Sigmoid colon (tissue), 7 donors: ENCODE results near the gene REEP5. TPM values are rescaled to one million over a fixed set of nuclear protein-coding genes. Genes with fewer than 3 reads are reported as not detected.

ENCODE experiments used
- DNase-seq: peaks from one replicate; pipeline ENCODE4 v3.0.0-alpha.2; 2019
- H3K27ac ChIP-seq, 4 donors: fragments of 200-600 bp; sonication (generic); one replicate each; pipeline ENCODE4 v1.5.1; 2016 to 2019; ENCODE audit warnings: mild to moderate bottlenecking in 1 of 4
- H3K27me3 ChIP-seq, 3 donors: fragments of 200-600 bp; sonication (generic); one replicate each; pipeline ENCODE4 v1.5.1; 2019; ENCODE audit warnings: mild to moderate bottlenecking in 1 of 3
- H3K36me3 ChIP-seq, 4 donors: fragments of 200-600 bp; sonication (generic); one replicate each; pipeline ENCODE4 v1.5.1; 2016 to 2019
- H3K4me1 ChIP-seq, 4 donors: fragments of 200-600 bp; sonication (generic); one replicate each; pipeline ENCODE4 v1.5.1; 2017 to 2019
- H3K4me3 ChIP-seq, 4 donors: fragments of 200-600 bp; sonication (generic); one replicate each; pipeline ENCODE4 v1.5.1; 2017 to 2019; ENCODE audit warnings: mild to moderate bottlenecking in 2 of 4, moderate library complexity in 1 of 4
- H3K9me3 ChIP-seq, 4 donors: fragments of 200-600 bp in 3 of 4; sonication (generic) in 3 of 4; one replicate each; pipeline versions ENCODE4 v1.5.1 to v1.6.1; 2013 to 2019
- EP300 ChIP-seq, 4 donors: sonication (generic); formaldehyde crosslinking; IDR thresholded peaks; one replicate each; pipeline ENCODE4 v1.6.1; 2017; ENCODE audit warnings: antibody characterized with exemption in 4 of 4
- POLR2A ChIP-seq, 2 donors: fragments of 450-650 bp; IDR thresholded peaks; one replicate each; pipeline ENCODE4 v1.6.1; 2016; ENCODE audit warnings: antibody characterized with exemption in 2 of 2, mild to moderate bottlenecking in 2 of 2, moderate library complexity in 2 of 2
- POLR2AphosphoS5 ChIP-seq, 4 donors: sonication (generic); formaldehyde crosslinking; IDR thresholded peaks; one replicate each; pipeline ENCODE4 v1.6.1; 2017; ENCODE audit warnings: antibody characterized with exemption in 4 of 4
- WGBS, 2 donors: extraction: QIAGEN DNeasy Blood & Tissue Kit; methylation state at CpG; one replicate each; pipeline ENCODE4 v1.1.7; 2013; 5-methylcytosine and 5-hydroxymethylcytosine counted together
- intact Hi-C: fragments of 100-400 bp; cut with DNase I; formaldehyde crosslinking; loops from one replicate; pipeline ENCODE4 v1.15.1; 2023
- polyA plus RNA-seq, 3 donors: library from polyadenylated mRNA; stranded (reverse); fragments of 200-250 nt; gene quantifications; one replicate each; pipeline ENCODE4 v1.2.3, GENCODE V29; 2013
- total RNA-seq, 4 donors: library from RNA; depleted of rRNA; stranded (reverse); fragments of >200 nt; gene quantifications; one replicate each; pipeline ENCODE4 v1.1.0, GENCODE V29; 2016
- TF ChIP-seq, protein P1 (sequence below), 4 experiments: fragments of 450-650 bp in 3 of 4; fragments of 200-600 bp in 1 of 4; IDR thresholded peaks; one replicate each; pipeline ENCODE4 v1.5.1; 2016 to 2019; ENCODE audit warnings: antibody characterized with exemption in 4 of 4, mild to moderate bottlenecking in 3 of 4, moderate library complexity in 2 of 4
- donor health status: healthy with polysubstance abuse.
- donor health status: Bipolar disorder and iron deficiency.
- donor health status: healthy.

REEP5 gene
- total and polyA plus RNA-seq, 7 donors: 17.4 to 86.0 (median 67.6) TPM

DNA sequence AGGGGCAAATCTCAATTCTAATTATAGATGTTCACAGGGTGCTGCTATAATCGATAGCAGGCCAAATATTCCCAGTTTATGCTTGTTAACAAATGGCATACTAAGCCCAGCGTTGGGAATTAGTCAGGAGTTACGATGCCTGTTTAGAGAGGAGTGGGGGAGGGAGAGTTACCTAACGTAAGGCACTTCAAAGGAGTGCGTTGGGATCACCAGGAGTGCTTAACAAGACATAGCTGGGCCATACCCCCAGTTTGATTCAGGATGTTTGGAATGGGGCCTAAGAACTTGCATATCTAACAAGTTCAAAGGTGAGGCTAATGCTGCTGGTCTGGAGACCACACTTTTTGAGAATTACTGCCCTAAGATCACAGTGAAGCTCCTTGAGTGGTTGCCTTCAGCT, 75.5 kb downstream of the REEP5 start:
- Histone ChIP-seq H3K27ac (no peak overlapping the region), H3K27me3 (no peaks in the 10 kb centered on the region), H3K9me3 (no peaks in the 10 kb centered on the region), H3K36me3 (no peaks in the 10 kb centered on the region), H3K4me1 (peaks cover 0 to 4% (median 0%) of the 10 kb centered on the region in 4 donors), H3K4me3 (no peak overlapping the region)
- DNase-seq: no peak
- TF ChIP-seq, protein P1, sequence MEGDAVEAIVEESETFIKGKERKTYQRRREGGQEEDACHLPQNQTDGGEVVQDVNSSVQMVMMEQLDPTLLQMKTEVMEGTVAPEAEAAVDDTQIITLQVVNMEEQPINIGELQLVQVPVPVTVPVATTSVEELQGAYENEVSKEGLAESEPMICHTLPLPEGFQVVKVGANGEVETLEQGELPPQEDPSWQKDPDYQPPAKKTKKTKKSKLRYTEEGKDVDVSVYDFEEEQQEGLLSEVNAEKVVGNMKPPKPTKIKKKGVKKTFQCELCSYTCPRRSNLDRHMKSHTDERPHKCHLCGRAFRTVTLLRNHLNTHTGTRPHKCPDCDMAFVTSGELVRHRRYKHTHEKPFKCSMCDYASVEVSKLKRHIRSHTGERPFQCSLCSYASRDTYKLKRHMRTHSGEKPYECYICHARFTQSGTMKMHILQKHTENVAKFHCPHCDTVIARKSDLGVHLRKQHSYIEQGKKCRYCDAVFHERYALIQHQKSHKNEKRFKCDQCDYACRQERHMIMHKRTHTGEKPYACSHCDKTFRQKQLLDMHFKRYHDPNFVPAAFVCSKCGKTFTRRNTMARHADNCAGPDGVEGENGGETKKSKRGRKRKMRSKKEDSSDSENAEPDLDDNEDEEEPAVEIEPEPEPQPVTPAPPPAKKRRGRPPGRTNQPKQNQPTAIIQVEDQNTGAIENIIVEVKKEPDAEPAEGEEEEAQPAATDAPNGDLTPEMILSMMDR (IDR thresholded peaks at IDR 0.05): no peak
- WGBS, 2 donors: 88 to 91% methylated on average over 5 of the region's 5 CpGs
- intact Hi-C loops: loop anchor here (5.0 kb wide), 1 partner anchor 294 kb away; no protein-coding TSS in a partner anchor

DNA sequence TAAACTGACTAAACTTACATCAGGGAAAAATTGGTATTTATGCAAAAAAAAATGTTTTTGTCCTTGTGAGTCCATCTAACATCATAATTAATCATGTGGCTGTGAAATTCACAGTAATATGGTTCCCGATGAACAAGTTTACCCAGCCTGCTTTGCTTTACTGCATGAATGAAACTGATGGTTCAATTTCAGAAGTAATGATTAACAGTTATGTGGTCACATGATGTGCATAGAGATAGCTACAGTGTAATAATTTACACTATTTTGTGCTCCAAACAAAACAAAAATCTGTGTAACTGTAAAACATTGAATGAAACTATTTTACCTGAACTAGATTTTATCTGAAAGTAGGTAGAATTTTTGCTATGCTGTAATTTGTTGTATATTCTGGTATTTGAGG, 77.5 kb downstream of the REEP5 start:
- 70 to 90% methylated on average over 1 of the region's 1 CpG for WGBS, 2 donors
- Histone ChIP-seq H3K4me1 (peaks cover 0 to 4% (median 0%) of the 10 kb centered on the region in 4 donors), H3K27ac (no peak overlapping the region), H3K4me3 (no peak overlapping the region), H3K9me3 (no peaks in the 10 kb centered on the region), H3K27me3 (no peaks in the 10 kb centered on the region), H3K36me3 (peaks cover 0 to 4% (median 0%) of the 10 kb centered on the region in 4 donors)
- no peak for DNase-seq
- TF ChIP-seq EP300 (IDR thresholded peaks at IDR 0.05) (no peak), POLR2A (IDR thresholded peaks at IDR 0.05) (no peak)
- TF ChIP-seq, protein P1 (IDR thresholded peaks at IDR 0.05): no peak
- intact Hi-C loops: no loop called here

DNA sequence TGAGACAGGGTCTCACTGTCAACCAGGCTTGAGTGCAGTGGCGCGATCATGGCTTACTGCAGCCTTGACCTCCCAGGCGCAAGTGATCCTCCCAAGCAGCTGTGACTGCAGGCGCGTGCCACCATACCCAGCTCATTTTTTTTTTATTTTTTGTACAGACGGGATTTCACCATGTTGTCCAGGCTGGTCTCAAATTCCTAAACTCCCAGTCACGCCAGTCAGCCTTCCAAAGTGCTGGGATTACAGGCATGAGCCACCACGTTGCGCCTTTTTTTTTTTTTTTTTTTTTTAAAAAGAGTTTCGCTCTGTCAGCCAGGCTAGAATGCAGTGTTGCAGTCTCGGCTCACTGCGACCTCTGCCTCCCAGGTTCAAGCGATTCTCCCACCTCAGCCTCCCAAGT, 88.1 kb downstream of the REEP5 start:
- Histone ChIP-seq H3K27me3 (no peaks in the 10 kb centered on the region), H3K27ac (no peak overlapping the region), H3K36me3 (peaks cover 11 to 72% (median 23%) of the 10 kb centered on the region in 4 donors), H3K4me1 (no peaks in the 10 kb centered on the region), H3K9me3 (no peaks in the 10 kb centered on the region), H3K4me3 (no peak overlapping the region)
- WGBS, 2 donors: 98% methylated on average over 13 of the region's 13 CpGs
- no peak for TF ChIP-seq EP300 (IDR thresholded peaks at IDR 0.05)
- no peak for DNase-seq
- intact Hi-C loops: no loop called here

DNA sequence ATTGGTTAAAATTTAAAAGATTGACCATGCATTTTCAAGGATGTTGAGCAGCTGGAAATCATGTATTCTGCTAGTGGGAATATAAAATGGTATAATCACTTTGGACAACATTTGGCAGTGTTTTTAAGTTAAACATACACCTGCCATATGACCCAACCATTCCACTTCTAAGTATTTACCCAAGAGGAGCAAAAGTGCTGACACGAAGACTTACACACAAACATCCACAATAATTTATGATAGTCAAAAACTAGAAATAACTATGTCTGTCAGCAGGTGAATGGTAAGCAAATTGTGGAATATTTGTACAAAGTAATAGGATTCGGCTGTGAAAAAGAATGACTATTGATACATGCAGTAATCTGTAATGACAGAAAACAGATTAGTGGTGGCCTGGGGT, 91.6 kb downstream of the REEP5 start:
- Histone ChIP-seq H3K27ac (no peak overlapping the region), H3K27me3 (no peaks in the 10 kb centered on the region), H3K9me3 (no peaks in the 10 kb centered on the region), H3K4me1 (no peaks in the 10 kb centered on the region), H3K4me3 (no peak overlapping the region), H3K36me3 (peaks cover 10 to 72% (median 24%) of the 10 kb centered on the region in 4 donors)
- intact Hi-C loops: no loop called here
- no peak for DNase-seq
- TF ChIP-seq POLR2AphosphoS5 (IDR thresholded peaks at IDR 0.05) (no peak), EP300 (IDR thresholded peaks at IDR 0.05) (no peak), POLR2A (IDR thresholded peaks at IDR 0.05) (no peak)
- TF ChIP-seq, protein P1 (IDR thresholded peaks at IDR 0.05): no peak
- WGBS, 2 donors: 83 to 92% methylated on average over 2 of the region's 2 CpGs

Other genes starting within 250 kb of the REEP5 start
- 10 to 100 TPM; 46.1 to 81.4 (median 64.0) TPM for gene APC, start 184.3 kb downstream of the REEP5 start, total RNA-seq
- 10 to 100 TPM in 1 of 3 donors, 1 to 10 TPM in 2; 2.4 to 10.4 (median 9.0) TPM for gene APC, start 184.3 kb downstream of the REEP5 start, polyA plus RNA-seq
- 10 to 100 TPM; 37.1 to 58.2 (median 55.8) TPM for gene SRP19, start 60.9 kb downstream of the REEP5 start, total RNA-seq
- gene SRP19, start 60.9 kb downstream of the REEP5 start, polyA plus RNA-seq: 10 to 100 TPM; 54.1 to 78.6 (median 67.5) TPM
- gene DCP2, start 54.6 kb upstream of the REEP5 start, total RNA-seq: 10 to 100 TPM; 18.1 to 26.8 (median 20.8) TPM
- gene DCP2, start 54.6 kb upstream of the REEP5 start, polyA plus RNA-seq: 10 to 100 TPM in 1 of 3 donors, 1 to 10 TPM in 2; 5.5 to 12.4 (median 9.6) TPM